HEK293 (cell line): Measurements from ENCODE around the gene LPIN3.

Experiments
- EGR2 ChIP-seq: fragments of 450-650 bp; formaldehyde crosslinking; IDR thresholded peaks from 2 replicates; pipeline ENCODE4 v1.5.1; 2016; ENCODE audit warnings: low read depth, missing biosample characterization, missing genetic modification characterization
- GLI2 ChIP-seq: fragments of 450-650 bp; formaldehyde crosslinking; IDR thresholded peaks from 2 replicates; pipeline ENCODE4; 2017; ENCODE audit warnings: missing biosample characterization, missing genetic modification characterization, low read depth, borderline replicate concordance
- HOXA7 ChIP-seq: sonication (generic); formaldehyde crosslinking; IDR thresholded peaks from 2 replicates; pipeline ENCODE4 v1.8.1; 2022; ENCODE audit warnings: missing genetic modification reagents, borderline replicate concordance
- KLF16 ChIP-seq: fragments of 450-650 bp; formaldehyde crosslinking; IDR thresholded peaks from 2 replicates; pipeline ENCODE4 v1.5.1; 2017; ENCODE audit warnings: missing biosample characterization, missing genetic modification characterization
- ZNF10 ChIP-seq: fragments of 450-650 bp; formaldehyde crosslinking; IDR thresholded peaks from 2 replicates; pipeline ENCODE4 v1.5.1; 2017; ENCODE audit warnings: missing biosample characterization, missing genetic modification characterization
- ZNF140 ChIP-seq: fragments of 450-650 bp; formaldehyde crosslinking; IDR thresholded peaks from 2 replicates; pipeline ENCODE4 v1.5.1; 2016; ENCODE audit warnings: missing biosample characterization, missing genetic modification characterization
- ZNF223 ChIP-seq: fragments of 450-650 bp; formaldehyde crosslinking; IDR thresholded peaks from 2 replicates; pipeline ENCODE4 v1.5.1; 2016; ENCODE audit warnings: missing biosample characterization, missing genetic modification characterization
- ZNF274 ChIP-seq, 2 experiments: fragments of 200-500 bp in 1 of 2; fragments of 450-650 bp in 1 of 2; sonication (Bioruptor generic) in 1 of 2; formaldehyde crosslinking in 1 of 2; IDR thresholded peaks; 2 replicates each; pipeline versions ENCODE4 v1.5.1 to v1.6.1; 2014 to 2016; ENCODE audit warnings: borderline replicate concordance in 1 of 2, inconsistent platforms in 1 of 2, low read length in 1 of 2, missing biosample characterization in 1 of 2, missing genetic modification characterization in 1 of 2
- ZNF629 ChIP-seq: fragments of 450-650 bp; formaldehyde crosslinking; IDR thresholded peaks from 2 replicates; pipeline ENCODE4 v1.5.1; 2017; ENCODE audit warnings: missing biosample characterization, missing genetic modification characterization
- TF ChIP-seq, protein P1 (sequence below): fragments of 450-650 bp; formaldehyde crosslinking; IDR thresholded peaks from 2 replicates; pipeline ENCODE4 v1.5.1; 2016; ENCODE audit warnings: missing biosample characterization, missing genetic modification characterization
- TF ChIP-seq, protein P2 (sequence below): fragments of 450-650 bp; formaldehyde crosslinking; IDR thresholded peaks from 2 replicates; pipeline ENCODE4 v1.5.1; 2016; ENCODE audit warnings: missing biosample characterization, missing genetic modification characterization
- TF ChIP-seq, protein P3 (sequence below): fragments of 450-650 bp; formaldehyde crosslinking; IDR thresholded peaks from 2 replicates; pipeline ENCODE4 v1.5.1; 2016; ENCODE audit warnings: missing biosample characterization, missing genetic modification characterization

DNA sequence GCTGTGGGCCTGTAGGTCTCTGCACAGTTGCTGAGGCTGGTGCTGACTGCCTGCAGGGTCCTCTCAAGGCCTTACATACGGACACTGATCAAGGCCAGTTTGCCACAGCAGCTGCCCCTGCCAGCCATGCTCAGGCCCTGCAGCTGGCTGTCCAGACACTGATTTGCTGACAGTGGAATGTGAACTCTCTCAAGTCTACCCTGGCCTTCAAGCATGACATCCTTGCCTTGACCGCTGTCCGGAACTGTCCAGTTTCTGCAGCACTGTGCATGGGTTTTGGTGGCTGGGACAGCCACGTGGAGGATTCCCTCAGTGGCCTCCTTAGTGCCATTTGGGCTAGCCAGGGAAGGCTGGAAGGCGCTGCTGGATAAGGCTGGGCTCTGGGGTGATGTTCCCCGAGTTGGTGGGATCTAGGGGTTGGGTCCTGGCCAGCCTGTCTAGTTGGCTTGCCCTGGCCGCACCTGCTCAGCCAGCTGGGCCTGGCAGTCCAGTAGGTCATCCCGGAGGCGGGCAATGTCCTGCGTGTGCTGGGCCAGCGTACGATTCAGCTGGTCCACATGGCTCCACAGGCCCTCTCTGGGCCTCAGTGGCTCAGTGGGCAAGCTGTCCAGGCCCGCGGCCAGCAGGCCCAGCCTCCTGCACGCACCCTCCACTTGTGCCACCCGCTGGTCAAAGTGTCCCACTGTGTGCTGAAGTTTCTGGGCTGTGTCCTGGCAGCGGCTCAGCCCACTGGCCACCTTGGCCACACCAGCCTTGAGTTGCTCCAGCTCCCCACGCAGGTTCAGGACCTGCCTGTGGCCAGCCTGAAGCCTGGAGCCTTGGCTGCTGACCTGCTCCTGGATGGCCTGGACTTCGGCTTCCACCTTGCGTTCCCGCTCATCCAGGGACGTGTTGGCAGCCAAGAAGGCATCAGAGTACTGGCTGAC, 20.5 kb downstream of the LPIN3 start:
- TF ChIP-seq GLI2 (tag by site-specific recombination) (no peak), ZNF274 (IDR thresholded peaks at IDR 0.05; ENCODE audit: low read length) (no peak), ZNF274 (tag by site-specific recombination; IDR thresholded peaks at IDR 0.05; ENCODE audit: borderline replicate concordance) (no peak), ZNF223 (no peak), KLF16 (tag by site-specific recombination) (no peak), HOXA7 (CRISPR knock-in tag) (no peak), ZNF629 (no peak), EGR2 (no peak), ZNF140 (tag by site-specific recombination) (no peak), ZNF10 (tag by site-specific recombination) (no peak)
- TF ChIP-seq, protein P1, sequence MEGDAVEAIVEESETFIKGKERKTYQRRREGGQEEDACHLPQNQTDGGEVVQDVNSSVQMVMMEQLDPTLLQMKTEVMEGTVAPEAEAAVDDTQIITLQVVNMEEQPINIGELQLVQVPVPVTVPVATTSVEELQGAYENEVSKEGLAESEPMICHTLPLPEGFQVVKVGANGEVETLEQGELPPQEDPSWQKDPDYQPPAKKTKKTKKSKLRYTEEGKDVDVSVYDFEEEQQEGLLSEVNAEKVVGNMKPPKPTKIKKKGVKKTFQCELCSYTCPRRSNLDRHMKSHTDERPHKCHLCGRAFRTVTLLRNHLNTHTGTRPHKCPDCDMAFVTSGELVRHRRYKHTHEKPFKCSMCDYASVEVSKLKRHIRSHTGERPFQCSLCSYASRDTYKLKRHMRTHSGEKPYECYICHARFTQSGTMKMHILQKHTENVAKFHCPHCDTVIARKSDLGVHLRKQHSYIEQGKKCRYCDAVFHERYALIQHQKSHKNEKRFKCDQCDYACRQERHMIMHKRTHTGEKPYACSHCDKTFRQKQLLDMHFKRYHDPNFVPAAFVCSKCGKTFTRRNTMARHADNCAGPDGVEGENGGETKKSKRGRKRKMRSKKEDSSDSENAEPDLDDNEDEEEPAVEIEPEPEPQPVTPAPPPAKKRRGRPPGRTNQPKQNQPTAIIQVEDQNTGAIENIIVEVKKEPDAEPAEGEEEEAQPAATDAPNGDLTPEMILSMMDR (tag by site-specific recombination) = no peak
- TF ChIP-seq, protein P2, sequence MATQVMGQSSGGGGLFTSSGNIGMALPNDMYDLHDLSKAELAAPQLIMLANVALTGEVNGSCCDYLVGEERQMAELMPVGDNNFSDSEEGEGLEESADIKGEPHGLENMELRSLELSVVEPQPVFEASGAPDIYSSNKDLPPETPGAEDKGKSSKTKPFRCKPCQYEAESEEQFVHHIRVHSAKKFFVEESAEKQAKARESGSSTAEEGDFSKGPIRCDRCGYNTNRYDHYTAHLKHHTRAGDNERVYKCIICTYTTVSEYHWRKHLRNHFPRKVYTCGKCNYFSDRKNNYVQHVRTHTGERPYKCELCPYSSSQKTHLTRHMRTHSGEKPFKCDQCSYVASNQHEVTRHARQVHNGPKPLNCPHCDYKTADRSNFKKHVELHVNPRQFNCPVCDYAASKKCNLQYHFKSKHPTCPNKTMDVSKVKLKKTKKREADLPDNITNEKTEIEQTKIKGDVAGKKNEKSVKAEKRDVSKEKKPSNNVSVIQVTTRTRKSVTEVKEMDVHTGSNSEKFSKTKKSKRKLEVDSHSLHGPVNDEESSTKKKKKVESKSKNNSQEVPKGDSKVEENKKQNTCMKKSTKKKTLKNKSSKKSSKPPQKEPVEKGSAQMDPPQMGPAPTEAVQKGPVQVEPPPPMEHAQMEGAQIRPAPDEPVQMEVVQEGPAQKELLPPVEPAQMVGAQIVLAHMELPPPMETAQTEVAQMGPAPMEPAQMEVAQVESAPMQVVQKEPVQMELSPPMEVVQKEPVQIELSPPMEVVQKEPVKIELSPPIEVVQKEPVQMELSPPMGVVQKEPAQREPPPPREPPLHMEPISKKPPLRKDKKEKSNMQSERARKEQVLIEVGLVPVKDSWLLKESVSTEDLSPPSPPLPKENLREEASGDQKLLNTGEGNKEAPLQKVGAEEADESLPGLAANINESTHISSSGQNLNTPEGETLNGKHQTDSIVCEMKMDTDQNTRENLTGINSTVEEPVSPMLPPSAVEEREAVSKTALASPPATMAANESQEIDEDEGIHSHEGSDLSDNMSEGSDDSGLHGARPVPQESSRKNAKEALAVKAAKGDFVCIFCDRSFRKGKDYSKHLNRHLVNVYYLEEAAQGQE (tag by site-specific recombination) = peak; percentile 69
- TF ChIP-seq, protein P3, sequence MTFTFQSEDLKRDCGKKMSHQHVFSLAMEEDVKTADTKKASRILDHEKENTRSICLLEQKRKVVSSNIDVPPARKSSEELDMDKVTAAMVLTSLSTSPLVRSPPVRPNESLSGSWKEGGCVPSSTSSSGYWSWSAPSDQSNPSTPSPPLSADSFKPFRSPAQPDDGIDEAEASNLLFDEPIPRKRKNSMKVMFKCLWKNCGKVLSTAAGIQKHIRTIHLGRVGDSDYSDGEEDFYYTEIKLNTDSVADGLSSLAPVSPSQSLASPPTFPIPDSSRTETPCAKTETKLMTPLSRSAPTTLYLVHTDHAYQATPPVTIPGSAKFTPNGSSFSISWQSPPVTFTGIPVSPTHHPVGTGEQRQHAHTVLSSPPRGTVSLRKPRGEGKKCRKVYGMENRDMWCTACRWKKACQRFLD (tag by site-specific recombination) = no peak
